Progenitor cell of endocrine pancreas (in vitro differentiated cells): Measurements from ENCODE around the gene FBXW11. TPM values are rescaled to one million over a fixed set of nuclear protein-coding genes. Genes with fewer than 3 reads are reported as not detected.

ENCODE experiments used
- DNase-seq: peaks from one replicate; pipeline ENCODE4 v3.0.0; 2021; ENCODE audit warnings: low spot score; ENCODE audit not compliant: unreplicated experiment
- H3K27ac Mint-ChIP-seq: 2 replicates; pipeline ENCODE4 v1.8.0; 2021; ENCODE audit warnings: mild to moderate bottlenecking, moderate library complexity, mixed read lengths
- H3K27me3 Mint-ChIP-seq: 2 replicates; pipeline ENCODE4 v1.8.0; 2021; ENCODE audit warnings: mixed read lengths
- H3K36me3 Mint-ChIP-seq: 2 replicates; pipeline ENCODE4 v1.8.0; 2022; ENCODE audit warnings: mixed read lengths; ENCODE audit not compliant: insufficient read depth
- H3K4me1 Mint-ChIP-seq: 2 replicates; pipeline ENCODE4 v1.8.0; 2021; ENCODE audit warnings: low read depth, mixed read lengths
- H3K4me3 Mint-ChIP-seq: 2 replicates; pipeline ENCODE4 v1.8.0; 2021; ENCODE audit warnings: low read depth, mild to moderate bottlenecking, moderate library complexity, mixed read lengths
- H3K9me3 Mint-ChIP-seq: 2 replicates; pipeline ENCODE4 v1.8.0; 2021; ENCODE audit warnings: low read depth, mixed read lengths
- total RNA-seq: library from RNA; stranded (reverse); gene quantifications from 2 replicates; pipeline ENCODE4 v1.2.1, GENCODE V29; 2021
- TF ChIP-seq, protein P1 (sequence below): fragments of 200-600 bp; sonication (generic); IDR thresholded peaks from one replicate; pipeline ENCODE4 v1.5.0; 2021; ENCODE audit warnings: antibody characterized with exemption, mild to moderate bottlenecking; ENCODE audit not compliant: unreplicated experiment

FBXW11 gene
- total RNA-seq, 1 donor from 2014 or later, result 63.5 TPM

DNA sequence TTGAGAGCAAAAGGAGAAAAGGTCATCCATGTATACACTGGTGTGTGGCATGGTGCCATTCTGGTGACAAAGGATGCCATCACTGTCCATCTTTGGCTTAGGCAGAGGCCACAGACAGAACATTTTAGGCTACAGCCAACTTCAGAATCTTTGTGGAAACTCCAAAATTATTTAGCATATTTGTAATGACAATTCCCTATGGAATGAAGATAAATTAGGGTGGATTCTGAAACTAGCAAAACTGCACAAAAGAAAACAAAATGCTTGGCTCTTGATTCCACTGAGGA is 92.5 kb downstream of the FBXW11 start:
- TF ChIP-seq, protein P1, sequence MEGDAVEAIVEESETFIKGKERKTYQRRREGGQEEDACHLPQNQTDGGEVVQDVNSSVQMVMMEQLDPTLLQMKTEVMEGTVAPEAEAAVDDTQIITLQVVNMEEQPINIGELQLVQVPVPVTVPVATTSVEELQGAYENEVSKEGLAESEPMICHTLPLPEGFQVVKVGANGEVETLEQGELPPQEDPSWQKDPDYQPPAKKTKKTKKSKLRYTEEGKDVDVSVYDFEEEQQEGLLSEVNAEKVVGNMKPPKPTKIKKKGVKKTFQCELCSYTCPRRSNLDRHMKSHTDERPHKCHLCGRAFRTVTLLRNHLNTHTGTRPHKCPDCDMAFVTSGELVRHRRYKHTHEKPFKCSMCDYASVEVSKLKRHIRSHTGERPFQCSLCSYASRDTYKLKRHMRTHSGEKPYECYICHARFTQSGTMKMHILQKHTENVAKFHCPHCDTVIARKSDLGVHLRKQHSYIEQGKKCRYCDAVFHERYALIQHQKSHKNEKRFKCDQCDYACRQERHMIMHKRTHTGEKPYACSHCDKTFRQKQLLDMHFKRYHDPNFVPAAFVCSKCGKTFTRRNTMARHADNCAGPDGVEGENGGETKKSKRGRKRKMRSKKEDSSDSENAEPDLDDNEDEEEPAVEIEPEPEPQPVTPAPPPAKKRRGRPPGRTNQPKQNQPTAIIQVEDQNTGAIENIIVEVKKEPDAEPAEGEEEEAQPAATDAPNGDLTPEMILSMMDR, result no peak
- Mint-ChIP-seq H3K4me3 (no peak overlapping the region), H3K4me1 (peaks cover 26% of the 10 kb centered on the region), H3K27me3 (no peaks in the 10 kb centered on the region), H3K27ac (peak overlapping the region; percentile 51), H3K9me3 (no peaks in the 10 kb centered on the region), H3K36me3 (peaks cover 3% of the 10 kb centered on the region)
- DNase-seq, result no peak

GRCh38 chr5:171911152-171911551 is 95.3 kb downstream of the FBXW11 start:
- Mint-ChIP-seq H3K4me3 (no peak overlapping the region), H3K9me3 (no peaks in the 10 kb centered on the region), H3K4me1 (peaks cover 21% of the 10 kb centered on the region), H3K36me3 (peaks cover 2% of the 10 kb centered on the region), H3K27ac (no peak overlapping the region), H3K27me3 (no peaks in the 10 kb centered on the region)
- no peak for DNase-seq
- TF ChIP-seq, protein P1, result no peak

GRCh38 chr5:171908638-171909037 is 97.8 kb downstream of the FBXW11 start:
- TF ChIP-seq, protein P1, result no peak
- peaks cover 10% of the 10 kb centered on the region for H3K4me1 Mint-ChIP-seq
- H3K36me3 Mint-ChIP-seq, result peaks cover 2% of the 10 kb centered on the region
- H3K9me3 Mint-ChIP-seq, result no peaks in the 10 kb centered on the region
- H3K27me3 Mint-ChIP-seq, result no peaks in the 10 kb centered on the region
- no peak overlapping the region for H3K27ac Mint-ChIP-seq
- no peak for DNase-seq
- H3K4me3 Mint-ChIP-seq, result no peak overlapping the region

DNA sequence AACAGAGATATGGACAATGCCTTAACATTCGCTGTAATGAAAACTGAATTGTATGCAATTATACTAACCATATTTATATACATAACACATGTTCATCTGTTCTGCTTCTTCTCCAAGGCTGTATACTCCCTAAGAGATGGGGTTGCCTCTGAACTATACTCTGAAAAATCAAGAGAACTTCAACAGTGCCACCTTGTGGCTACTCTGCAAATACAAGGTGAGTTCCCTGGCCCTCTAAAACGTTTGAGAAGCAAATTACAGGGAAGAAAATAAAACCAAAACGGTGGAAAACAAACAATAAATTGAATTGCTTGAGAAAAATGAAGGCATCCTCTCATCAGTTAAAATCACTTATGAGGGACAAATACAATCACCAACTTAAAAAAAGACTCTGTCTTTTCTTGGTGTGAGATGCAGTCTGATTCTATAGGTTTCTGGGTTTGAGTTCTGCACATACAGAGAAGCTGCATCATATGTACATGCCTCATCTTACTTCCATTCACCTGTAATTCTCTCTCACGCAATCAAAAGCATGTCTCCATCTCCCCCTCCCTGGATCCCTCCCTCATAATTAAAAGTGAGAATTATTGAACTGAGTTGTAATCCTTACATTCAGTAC is 98.6 kb downstream of the FBXW11 start:
- peak; percentile 36 for DNase-seq
- Mint-ChIP-seq H3K4me1 (peaks cover 4% of the 10 kb centered on the region), H3K9me3 (no peaks in the 10 kb centered on the region), H3K27me3 (no peaks in the 10 kb centered on the region), H3K4me3 (no peak overlapping the region), H3K36me3 (peaks cover 2% of the 10 kb centered on the region), H3K27ac (no peak overlapping the region)
- TF ChIP-seq, protein P1, result peak; percentile 88

DNA sequence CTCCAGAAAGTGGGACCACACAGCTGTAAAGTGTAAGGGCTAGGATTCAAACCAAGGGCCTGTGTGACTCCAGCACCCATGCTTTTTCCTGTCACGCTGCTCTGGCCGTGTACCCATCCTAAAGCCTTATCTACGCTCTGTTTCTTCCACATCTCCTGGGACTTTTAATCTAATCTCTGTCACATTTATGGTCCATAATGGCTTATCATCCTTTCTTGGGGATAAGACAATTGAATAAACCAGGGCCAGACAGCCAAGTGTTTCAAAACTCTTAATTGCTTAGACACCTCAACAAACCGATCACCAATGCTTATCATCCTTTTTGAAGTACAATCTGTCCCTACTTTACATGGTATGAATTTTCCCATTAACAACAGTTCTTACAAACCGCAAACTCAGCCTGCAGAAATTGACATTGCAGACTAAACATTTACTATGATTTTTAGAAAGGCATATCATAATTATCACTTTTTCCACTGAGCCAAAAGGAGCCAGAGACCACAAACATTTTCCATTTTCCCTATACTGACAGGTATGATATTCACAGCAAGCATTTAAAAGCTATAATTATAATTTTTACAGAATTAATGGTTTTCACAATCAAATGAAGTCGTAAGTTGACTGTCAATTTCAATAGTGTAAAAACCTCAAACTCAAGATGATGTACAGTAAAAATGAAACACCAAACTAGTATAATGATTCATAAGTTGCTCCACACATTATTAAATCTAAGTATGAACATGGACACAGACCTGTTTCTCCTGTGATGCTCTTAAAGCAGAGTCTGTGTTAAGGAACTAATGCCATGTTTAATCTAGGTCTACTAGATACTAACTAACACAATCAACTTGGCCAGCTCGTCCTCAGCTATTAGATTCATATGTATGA is 99.5 kb downstream of the FBXW11 start:
- H3K9me3 Mint-ChIP-seq, result no peaks in the 10 kb centered on the region
- no peak overlapping the region for H3K4me3 Mint-ChIP-seq

More for the DNA sequence above, 99.5 kb downstream of the FBXW11 start:
- DNase-seq, result no peak
- no peak overlapping the region for H3K27ac Mint-ChIP-seq
- TF ChIP-seq, protein P1, result no peak
- peaks cover 2% of the 10 kb centered on the region for H3K4me1 Mint-ChIP-seq
- peaks cover 2% of the 10 kb centered on the region for H3K36me3 Mint-ChIP-seq
- no peaks in the 10 kb centered on the region for H3K27me3 Mint-ChIP-seq
